H1 (cell line): ENCODE data around the gene UBN2.

Experiments
- CEBPB ChIP-seq: IDR thresholded peaks from 2 replicates; pipeline ENCODE4 v1.6.1; 2012; ENCODE audit warnings: low read depth, low read length
- CTCF ChIP-seq, 3 experiments: IDR thresholded peaks; 1 replicate in 2 of 3; 2 replicates in 1 of 3; pipeline versions ENCODE4 v1.5.1 to v1.6.1; 2011; ENCODE audit warnings: low read length in 3 of 3, mild to moderate bottlenecking in 3 of 3, inconsistent platforms in 2 of 3, low read depth in 1 of 3, moderate library complexity in 1 of 3; ENCODE audit not compliant: insufficient read depth in 1 of 3; ENCODE audit errors: control extremely low read depth in 1 of 3
- E2F6 ChIP-seq: IDR thresholded peaks from 2 replicates; pipeline ENCODE4 v1.6.1; 2012; ENCODE audit warnings: inconsistent platforms
- EZH2 ChIP-seq: fragments of 200-600 bp; sonication (generic); IDR thresholded peaks from 2 replicates; pipeline ENCODE4 v1.7.1; 2012; ENCODE audit warnings: low read depth, mild to moderate bottlenecking, moderate library complexity, low read length, inconsistent platforms; ENCODE audit not compliant: severe bottlenecking
- JUN ChIP-seq: IDR thresholded peaks from 2 replicates; pipeline ENCODE4 v1.6.1; 2011; ENCODE audit warnings: low read depth, mild to moderate bottlenecking, improper control_type of control experiment, low read length
- JUND ChIP-seq: IDR thresholded peaks from 2 replicates; pipeline ENCODE4 v1.6.1; 2011; ENCODE audit warnings: mild to moderate bottlenecking, improper control_type of control experiment, low read length
- KDM5A ChIP-seq: fragments of 200-600 bp; IDR thresholded peaks from 2 replicates; pipeline ENCODE4 v1.7.1; 2012; ENCODE audit warnings: mild to moderate bottlenecking, low read length, inconsistent platforms, mixed read lengths
- MAX ChIP-seq: IDR thresholded peaks from 2 replicates; pipeline ENCODE4 v1.6.1; 2012; ENCODE audit warnings: inconsistent platforms
- POLR2A ChIP-seq, 2 experiments: IDR thresholded peaks; 1 replicate in 1 of 2; 2 replicates in 1 of 2; pipeline ENCODE4 v1.6.1; 2011; ENCODE audit warnings: low read depth in 2 of 2, low read length in 2 of 2, mild to moderate bottlenecking in 2 of 2; ENCODE audit errors: control extremely low read depth in 1 of 2
- POU5F1 ChIP-seq: IDR thresholded peaks from 2 replicates; pipeline ENCODE4 v1.6.1; 2011; ENCODE audit warnings: low read depth, mild to moderate bottlenecking, low read length, moderate library complexity
- TAF1 ChIP-seq: IDR thresholded peaks from 2 replicates; pipeline ENCODE4 v1.6.1; 2011; ENCODE audit warnings: mild to moderate bottlenecking, low read depth, low read length

DNA sequence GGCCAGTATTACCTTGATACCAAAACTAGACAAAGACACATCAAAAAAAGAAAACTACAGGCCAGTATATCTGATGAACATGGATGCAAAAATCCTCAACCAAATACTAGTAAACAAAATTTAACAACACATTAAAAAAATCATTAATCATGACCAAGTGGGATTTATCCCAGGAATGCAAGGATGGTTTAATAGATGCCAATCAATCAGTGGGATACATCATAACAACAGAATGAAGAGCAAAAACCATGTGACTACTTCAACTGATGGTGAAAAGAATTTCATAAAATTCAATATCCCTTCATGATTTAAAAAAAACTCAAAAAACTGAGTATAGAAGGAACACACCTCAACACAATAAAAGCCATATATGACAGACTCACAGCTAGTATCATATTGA lies 25.2 kb upstream of the UBN2 start:
- TF ChIP-seq POLR2A (IDR thresholded peaks at IDR 0.05; ENCODE audit: control extremely low read depth in 1 of 2, low read depth in 2 of 2, low read length in 2 of 2): no peak
- TF ChIP-seq CTCF (IDR thresholded peaks at IDR 0.05; ENCODE audit: control extremely low read depth in 1 of 3, insufficient read depth in 1 of 3, low read depth in 1 of 3, low read length in 3 of 3): no peak
- TF ChIP-seq EZH2: no peak
- no peak for TF ChIP-seq JUND
- TF ChIP-seq CEBPB: no peak
- TF ChIP-seq TAF1: no peak
- TF ChIP-seq E2F6: no peak
- no peak for TF ChIP-seq JUN
- TF ChIP-seq KDM5A: no peak
- TF ChIP-seq MAX: no peak
- no peak for TF ChIP-seq POU5F1
